Right atrium auricular region (tissue), 2 donors: Measurements from ENCODE around the gene MORN5. TPM values are rescaled to one million over a fixed set of nuclear protein-coding genes. Genes with fewer than 3 reads are reported as not detected.

ENCODE experiments used
- DNase-seq: peaks from one replicate; pipeline ENCODE4 v3.0.0-alpha.2; 2019; ENCODE audit warnings: low spot score
- H3K27ac ChIP-seq, 2 donors: fragments of 200-600 bp; sonication (generic); 1 replicate in 1 of 2; 2 replicates in 1 of 2; pipeline ENCODE4 v1.5.1; 2016 to 2019
- H3K27me3 ChIP-seq, 2 donors: fragments of 200-600 bp; sonication (generic); one replicate each; pipeline versions ENCODE4 v1.5.1 to v1.6.0; 2017 to 2019
- H3K36me3 ChIP-seq: fragments of 200-600 bp; sonication (generic); one replicate; pipeline ENCODE4 v1.5.1; 2016
- H3K4me1 ChIP-seq, 2 donors: fragments of 200-600 bp; sonication (generic); one replicate each; pipeline versions ENCODE4 v1.5.1 to v1.6.0; 2017 to 2019
- H3K4me3 ChIP-seq, 2 donors: fragments of 200-600 bp; sonication (generic); 1 replicate in 1 of 2; 2 replicates in 1 of 2; pipeline ENCODE4 v1.5.1; 2017 to 2019; ENCODE audit warnings: mild to moderate bottlenecking in 1 of 2, moderate library complexity in 1 of 2
- H3K9me3 ChIP-seq, 2 donors: fragments of 200-600 bp; sonication (generic); one replicate each; pipeline ENCODE4 v1.5.1; 2019
- total RNA-seq, 2 donors: library from RNA; depleted of rRNA; stranded (reverse); fragments of >200 nt; gene quantifications; one replicate each; pipeline ENCODE4 v1.1.0, GENCODE V29; 2016
- TF ChIP-seq, protein P1 (sequence below), 2 donors: fragments of 200-600 bp; sonication (generic); IDR thresholded peaks; one replicate each; pipeline ENCODE4 v1.5.1; 2019; ENCODE audit warnings: antibody characterized with exemption in 2 of 2

MORN5 gene
- total RNA-seq, 2 donors from 2014 or later, result not detected

DNA sequence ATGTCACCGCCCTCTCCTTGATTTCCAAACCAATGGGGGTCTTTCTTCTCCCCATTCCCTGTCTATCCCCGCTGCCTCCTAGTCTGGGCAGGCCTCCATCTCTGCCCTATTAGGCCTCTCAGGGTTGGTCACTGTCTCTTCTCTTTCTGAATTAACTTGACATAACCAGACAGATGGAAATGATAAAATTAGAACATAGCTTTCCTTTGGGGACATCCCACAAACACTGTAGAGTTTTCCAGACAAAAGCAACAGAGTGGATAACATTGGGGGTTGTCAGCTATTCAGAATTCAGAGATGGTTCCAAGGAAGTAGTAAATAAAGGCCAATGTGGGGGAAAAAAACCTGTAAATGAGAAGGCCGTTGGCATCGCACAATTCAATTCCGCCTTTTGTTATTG is 44.3 kb downstream of the MORN5 start:
- H3K4me1 ChIP-seq, result no peaks in the 10 kb centered on the region
- no peaks in the 10 kb centered on the region for H3K27me3 ChIP-seq
- H3K4me3 ChIP-seq, result no peak overlapping the region
- TF ChIP-seq, protein P1, sequence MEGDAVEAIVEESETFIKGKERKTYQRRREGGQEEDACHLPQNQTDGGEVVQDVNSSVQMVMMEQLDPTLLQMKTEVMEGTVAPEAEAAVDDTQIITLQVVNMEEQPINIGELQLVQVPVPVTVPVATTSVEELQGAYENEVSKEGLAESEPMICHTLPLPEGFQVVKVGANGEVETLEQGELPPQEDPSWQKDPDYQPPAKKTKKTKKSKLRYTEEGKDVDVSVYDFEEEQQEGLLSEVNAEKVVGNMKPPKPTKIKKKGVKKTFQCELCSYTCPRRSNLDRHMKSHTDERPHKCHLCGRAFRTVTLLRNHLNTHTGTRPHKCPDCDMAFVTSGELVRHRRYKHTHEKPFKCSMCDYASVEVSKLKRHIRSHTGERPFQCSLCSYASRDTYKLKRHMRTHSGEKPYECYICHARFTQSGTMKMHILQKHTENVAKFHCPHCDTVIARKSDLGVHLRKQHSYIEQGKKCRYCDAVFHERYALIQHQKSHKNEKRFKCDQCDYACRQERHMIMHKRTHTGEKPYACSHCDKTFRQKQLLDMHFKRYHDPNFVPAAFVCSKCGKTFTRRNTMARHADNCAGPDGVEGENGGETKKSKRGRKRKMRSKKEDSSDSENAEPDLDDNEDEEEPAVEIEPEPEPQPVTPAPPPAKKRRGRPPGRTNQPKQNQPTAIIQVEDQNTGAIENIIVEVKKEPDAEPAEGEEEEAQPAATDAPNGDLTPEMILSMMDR (IDR thresholded peaks at IDR 0.05), result no peak
- H3K27ac ChIP-seq, result no peak overlapping the region
- H3K9me3 ChIP-seq, result no peaks in the 10 kb centered on the region
- no peak for DNase-seq
- no peaks in the 10 kb centered on the region for H3K36me3 ChIP-seq

DNA sequence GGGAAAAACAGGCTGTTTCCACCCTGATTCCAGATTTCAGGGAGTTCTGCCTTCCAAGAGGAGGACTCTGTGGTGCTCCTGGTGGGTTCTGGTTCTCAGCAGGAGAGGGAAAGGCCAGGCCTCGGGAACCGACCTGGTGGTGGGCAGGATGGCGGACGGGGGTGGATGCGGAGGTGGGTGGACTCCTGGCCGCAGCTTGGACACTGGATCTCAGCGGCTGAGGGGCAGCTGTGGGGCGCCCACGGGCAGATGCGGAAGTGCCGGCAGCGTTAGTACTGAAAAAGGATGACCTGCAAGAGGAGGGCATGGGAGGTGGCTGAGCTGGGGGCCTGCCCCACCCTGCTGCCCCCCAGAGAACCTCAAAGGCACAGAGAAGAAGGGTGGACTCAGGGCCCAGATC is 44.8 kb downstream of the MORN5 start:
- Histone ChIP-seq H3K36me3 (no peaks in the 10 kb centered on the region), H3K27me3 (no peaks in the 10 kb centered on the region), H3K27ac (no peak overlapping the region), H3K4me1 (no peaks in the 10 kb centered on the region), H3K4me3 (no peak overlapping the region), H3K9me3 (no peaks in the 10 kb centered on the region)
- DNase-seq, result no peak
- TF ChIP-seq, protein P1 (IDR thresholded peaks at IDR 0.05), result no peak

DNA sequence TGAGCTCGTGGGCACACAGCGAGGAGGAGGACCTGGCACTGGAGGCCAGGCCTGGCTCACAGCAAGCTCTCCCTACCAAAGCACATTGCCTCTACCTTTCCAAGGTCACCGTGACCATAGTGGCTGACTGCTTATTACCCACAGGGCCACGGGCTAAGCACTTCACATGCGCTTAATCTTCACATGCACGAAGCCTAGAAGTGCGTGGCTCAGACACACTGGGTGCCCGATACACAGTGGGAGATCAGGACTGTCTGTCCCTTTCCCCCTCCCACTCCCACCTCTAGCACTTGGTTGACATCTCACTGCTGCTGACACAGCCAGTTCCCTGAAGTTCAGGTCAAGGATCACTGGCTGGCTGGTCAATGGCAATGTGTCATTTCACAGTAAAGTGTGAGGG is 45.5 kb downstream of the MORN5 start:
- no peak for DNase-seq
- H3K36me3 ChIP-seq, result no peaks in the 10 kb centered on the region
- H3K27me3 ChIP-seq, result no peaks in the 10 kb centered on the region

DNA sequence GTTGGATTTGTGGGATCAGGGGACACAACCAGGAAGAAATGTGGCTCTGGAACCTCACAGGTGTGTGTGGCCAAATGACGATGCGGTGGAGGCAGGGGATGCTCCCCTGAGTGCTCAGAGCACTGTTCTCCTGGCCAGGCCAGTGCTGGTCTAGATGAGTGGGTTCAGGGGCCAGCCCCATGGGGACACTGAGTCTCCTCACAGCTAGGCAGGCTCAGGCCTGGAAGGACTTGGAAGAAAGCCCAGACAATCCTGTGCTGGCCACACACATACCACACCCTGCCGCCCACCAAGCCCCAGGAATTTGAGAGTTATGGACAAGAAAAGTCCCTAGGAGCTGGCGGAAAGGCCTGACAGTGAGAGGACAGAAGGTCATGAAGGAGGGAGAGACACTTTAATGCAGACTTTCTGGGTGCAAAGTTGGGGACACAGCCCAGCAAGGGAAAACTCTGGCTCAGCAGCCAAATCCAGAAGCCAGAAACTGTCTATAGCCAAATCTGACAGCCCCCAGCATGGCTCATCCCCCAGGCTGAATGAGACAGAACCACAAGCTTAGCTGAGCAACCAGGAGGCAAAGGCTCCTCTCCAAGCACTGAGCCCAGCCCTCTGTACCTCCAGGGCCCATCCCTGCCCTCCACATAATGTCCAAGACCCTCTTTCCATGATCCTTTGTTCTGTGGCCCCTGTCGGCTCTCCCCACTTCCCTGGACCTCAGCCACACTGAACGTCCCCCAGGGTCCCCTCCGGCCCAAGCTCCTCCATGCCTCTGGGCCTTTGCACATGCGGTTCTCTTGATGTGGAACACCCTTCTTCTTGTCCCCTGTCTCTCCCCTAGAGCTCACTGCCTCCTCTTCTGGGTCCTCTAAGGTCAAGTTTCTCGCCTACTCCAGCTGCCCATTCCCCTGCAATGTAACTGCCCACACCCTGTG is 46.7 kb downstream of the MORN5 start:
- Histone ChIP-seq H3K27me3 (no peaks in the 10 kb centered on the region), H3K27ac (no peak overlapping the region), H3K36me3 (no peaks in the 10 kb centered on the region), H3K9me3 (no peaks in the 10 kb centered on the region), H3K4me3 (no peak overlapping the region), H3K4me1 (no peaks in the 10 kb centered on the region)
- TF ChIP-seq, protein P1 (IDR thresholded peaks at IDR 0.05), result no peak
- no peak for DNase-seq

More for the DNA sequence above, 45.5 kb downstream of the MORN5 start:
- TF ChIP-seq, protein P1 (IDR thresholded peaks at IDR 0.05), result no peak
- H3K4me3 ChIP-seq, result no peak overlapping the region
- no peaks in the 10 kb centered on the region for H3K9me3 ChIP-seq
- no peaks in the 10 kb centered on the region for H3K4me1 ChIP-seq
- H3K27ac ChIP-seq, result no peak overlapping the region

DNA sequence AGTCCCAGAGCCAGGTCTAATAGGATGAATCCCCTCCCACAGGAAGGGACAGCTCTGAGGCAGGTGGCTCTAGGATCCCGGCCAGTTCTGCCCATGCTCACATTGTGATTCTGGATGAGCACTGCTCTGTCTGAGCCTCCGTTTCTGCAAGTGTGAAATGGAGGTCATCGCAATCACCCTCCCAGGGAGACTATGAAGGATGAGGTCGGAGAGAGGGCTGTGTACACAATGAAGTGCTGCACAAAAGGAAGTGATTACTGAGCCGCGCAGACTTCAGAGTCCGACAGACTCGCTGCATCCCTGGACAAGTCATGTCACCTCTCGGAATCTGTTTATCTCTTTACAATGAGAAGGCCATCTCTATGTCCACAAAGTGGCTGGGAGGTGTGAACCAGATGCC is 47.4 kb downstream of the MORN5 start:
- DNase-seq, result no peak
- TF ChIP-seq, protein P1 (IDR thresholded peaks at IDR 0.05), result no peak
- H3K27ac ChIP-seq, result no peak overlapping the region
- no peaks in the 10 kb centered on the region for H3K9me3 ChIP-seq
- no peaks in the 10 kb centered on the region for H3K4me1 ChIP-seq
- H3K27me3 ChIP-seq, result no peaks in the 10 kb centered on the region
- H3K4me3 ChIP-seq, result no peak overlapping the region
- no peaks in the 10 kb centered on the region for H3K36me3 ChIP-seq
